COLO829 (cell line): ENCODE measurements around the gene PLBD1.
A peak's percentile ranks its signal among the peaks of the same experiment; 100 is the strongest.

Source experiments
- DNase-seq: peaks from one replicate; pipeline ENCODE4 v3.0.0; 2012; ENCODE audit warnings: low spot score

The PLBD1 gene

DNA sequence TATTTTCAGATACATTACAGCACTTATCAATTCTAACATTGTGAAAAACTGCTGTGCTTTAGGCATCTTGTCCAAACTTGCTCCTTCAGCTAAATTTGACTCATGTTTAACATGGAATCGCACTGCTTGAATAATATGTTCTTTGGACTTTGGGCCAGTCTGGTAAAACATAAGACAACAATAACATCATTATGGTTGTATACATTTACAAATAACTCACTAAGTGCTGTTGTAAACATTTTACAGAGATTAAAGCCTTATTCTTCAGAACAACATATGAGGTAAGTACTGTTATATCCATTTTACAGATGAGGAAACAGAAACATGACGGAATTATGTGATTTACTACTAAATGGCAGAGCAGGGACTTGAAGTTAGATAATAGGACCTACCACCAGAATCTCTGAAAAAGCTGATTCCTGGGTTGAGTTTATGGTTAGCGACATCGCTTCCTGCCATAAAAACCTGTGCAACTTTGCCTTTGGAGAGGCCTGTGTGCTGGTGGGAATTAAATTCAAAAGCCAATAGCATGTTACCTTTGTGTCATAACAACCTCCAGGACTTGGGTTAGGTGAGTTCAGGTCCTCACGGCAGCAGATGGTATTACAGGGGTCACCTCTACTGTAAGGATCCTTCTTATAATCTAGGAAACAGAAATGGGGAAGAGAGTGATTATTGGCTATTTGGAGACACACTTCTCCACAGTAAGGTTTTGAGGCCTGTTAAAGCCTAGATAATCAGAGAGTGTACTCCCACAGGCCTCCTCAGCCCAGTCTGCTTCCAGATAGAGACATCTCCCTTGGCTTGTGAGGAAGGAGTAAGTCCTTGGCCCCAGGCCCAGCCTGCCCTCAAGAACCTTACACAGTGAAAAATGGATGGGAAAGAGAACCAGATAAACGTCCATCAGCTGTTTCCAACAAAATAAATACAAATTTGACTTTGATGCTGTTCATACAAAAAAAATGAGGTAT is 61.8 kb downstream of the PLBD1 start:
- no peak for DNase-seq

DNA sequence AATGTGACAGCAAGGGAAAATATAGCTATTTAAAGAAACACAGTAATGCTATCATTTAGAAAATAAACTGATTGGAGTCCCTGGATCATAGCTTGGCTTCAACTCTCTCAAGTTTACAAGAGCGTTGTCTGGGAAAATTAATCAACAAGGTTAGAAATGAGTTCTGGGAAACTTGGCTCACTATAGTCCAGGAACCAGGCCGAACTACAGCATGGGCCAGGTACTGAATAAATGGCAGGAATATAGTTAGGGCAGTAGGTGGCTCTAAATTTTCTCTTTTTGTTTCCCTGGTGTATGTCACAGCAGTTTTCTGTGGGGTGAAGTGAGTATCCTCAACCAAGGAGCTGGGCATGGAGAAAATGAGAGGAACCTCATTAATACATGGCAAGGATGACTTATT is 72.4 kb downstream of the PLBD1 start:
- DNase-seq: no peak

DNA sequence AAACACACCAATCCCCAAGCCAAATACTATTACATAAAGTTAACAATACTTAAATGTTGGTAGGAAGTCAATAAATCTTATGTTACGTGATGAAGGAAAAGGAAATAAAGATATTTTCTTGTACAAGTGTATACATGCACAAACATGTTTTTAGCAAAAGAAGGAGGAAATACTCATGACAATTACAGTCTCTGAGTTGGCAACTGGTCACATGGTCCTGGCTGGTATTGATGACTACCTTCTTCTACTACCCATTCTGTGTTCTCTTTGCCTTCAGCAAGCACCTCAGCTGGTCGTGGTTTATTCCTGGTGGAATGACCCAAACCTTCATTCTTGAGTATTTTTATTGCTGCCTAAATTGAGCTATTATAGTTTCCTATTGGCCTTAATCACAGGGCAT is 84.8 kb downstream of the PLBD1 start:
- DNase-seq: no peak

DNA sequence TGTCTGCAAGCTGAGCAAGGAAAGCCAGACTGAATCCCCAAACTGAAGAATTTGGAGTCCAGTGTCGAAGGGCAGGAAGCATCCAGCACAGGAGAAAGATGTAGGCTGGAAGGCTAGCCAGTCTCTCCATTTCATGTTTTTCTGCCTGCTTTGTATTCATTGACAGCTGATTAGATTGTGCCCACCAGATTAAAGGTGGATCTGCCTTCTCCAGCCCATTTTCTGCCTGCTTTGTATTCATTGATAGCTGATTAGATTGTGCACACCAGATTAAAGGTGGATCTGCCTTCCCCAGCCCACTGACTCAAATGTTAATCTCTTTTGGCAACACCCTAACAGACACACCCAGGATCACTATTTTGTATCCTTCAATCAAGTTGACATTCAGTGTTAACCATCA is 85.3 kb downstream of the PLBD1 start:
- DNase-seq: no peak

DNA sequence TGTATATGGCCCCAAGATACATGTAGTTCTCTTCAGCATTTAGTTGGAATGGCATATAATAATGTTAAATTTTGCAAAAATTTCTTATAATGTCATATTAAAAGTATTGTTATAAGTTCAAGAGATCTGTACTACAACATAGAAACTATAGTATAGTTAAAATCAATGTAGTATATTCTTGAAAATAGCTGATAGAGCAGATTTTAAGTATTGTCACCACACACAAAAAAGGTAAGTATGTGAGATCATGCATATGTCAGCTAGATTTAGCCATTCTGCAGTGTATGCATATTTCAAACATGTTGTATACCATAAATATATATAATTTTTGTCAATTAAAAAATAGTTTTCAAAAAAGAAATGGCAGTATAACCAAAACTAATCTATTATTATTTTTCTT is 86.5 kb downstream of the PLBD1 start:
- no peak for DNase-seq

DNA sequence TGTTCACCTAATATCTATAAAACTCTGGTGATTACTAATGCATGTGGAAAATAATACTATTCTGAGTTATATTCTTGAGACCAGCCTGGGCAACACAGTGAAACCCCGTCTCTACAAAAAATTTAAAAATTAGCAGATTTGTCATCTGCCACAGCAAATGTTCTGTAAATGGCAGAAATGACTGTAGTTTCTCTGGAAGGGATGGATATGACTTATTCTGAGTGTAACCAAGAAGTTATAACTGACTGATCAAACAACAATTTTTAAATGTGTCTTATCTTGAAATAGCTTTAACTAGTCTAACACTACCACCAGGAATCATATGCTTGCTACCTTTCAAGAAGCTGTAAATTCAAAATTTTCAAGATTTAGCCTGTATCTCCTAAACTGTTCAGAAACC is 88.7 kb downstream of the PLBD1 start:
- DNase-seq: no peak

DNA sequence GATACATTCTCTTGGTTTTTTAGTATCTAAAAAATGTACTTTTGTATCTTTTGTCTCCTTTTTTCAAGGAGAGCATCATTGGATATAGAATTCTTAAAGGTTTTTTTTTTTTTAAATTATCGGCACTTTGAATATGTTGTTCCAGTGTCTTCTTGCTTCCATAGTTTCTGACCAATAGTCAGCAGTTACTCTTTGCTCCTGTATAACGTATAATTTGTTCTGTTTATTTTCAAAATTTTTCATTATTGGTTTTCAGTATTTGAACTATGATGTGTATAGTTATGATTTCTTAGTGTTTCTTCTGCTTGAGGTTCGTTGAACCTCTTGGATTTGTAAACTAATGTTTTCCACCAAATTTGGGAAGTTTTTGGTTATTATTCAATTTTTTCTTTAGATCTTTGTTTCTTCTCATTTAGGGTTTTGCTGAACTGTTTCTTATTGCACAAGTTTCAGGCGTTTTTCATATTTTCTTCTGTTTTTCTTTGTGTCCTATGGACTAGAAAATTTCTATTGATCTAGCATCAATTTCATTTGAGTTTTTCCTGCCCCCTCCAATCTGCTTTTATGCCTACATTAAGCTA is 93.9 kb downstream of the PLBD1 start:
- DNase-seq: no peak

DNA sequence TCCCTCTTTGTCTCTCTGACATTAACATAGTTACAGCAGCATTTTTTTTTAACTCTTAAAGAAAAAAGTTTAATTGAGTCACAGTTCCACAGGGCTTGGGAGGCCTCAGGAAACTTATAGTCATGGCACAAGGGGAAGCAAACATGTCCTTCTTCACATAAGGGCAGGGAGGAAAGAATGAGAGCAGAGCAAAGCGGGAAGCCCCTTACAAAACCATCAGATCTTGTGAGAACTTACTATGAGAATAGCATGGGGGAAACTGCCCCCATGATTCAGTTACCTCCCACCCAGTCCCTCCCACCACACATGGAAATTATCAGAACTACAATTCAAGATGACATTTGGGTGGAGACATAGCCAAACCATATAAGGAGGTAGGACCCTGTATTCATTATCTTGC is 96.2 kb downstream of the PLBD1 start:
- DNase-seq: no peak

DNA sequence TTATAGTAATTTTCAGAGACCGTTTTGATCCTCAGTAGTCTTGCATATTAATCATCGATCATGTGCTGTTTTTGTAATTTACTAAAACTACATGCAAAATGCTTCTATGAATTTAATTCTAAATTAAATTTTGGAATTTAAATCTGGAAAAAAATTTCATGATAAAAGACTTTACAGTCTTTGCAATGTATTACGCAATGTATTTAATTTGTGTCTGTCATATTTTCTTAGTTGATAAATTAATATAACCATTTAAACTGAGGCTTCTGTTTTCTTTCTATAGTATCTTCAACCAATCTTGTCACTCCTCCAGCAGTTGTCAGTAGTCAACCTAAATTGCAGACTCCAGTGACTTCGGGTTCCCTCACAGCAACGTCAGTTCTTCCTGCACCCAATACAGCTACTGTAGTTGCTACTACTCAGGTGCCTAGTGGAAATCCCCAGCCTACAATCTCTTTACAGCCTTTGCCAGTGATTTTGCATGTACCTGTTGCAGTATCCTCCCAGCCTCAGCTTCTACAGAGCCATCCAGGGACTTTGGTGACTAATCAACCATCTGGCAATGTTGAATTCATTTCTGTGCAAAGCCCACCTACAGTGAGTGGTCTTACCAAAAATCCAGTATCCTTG is 107.4 kb downstream of the PLBD1 start:
- no peak for DNase-seq

DNA sequence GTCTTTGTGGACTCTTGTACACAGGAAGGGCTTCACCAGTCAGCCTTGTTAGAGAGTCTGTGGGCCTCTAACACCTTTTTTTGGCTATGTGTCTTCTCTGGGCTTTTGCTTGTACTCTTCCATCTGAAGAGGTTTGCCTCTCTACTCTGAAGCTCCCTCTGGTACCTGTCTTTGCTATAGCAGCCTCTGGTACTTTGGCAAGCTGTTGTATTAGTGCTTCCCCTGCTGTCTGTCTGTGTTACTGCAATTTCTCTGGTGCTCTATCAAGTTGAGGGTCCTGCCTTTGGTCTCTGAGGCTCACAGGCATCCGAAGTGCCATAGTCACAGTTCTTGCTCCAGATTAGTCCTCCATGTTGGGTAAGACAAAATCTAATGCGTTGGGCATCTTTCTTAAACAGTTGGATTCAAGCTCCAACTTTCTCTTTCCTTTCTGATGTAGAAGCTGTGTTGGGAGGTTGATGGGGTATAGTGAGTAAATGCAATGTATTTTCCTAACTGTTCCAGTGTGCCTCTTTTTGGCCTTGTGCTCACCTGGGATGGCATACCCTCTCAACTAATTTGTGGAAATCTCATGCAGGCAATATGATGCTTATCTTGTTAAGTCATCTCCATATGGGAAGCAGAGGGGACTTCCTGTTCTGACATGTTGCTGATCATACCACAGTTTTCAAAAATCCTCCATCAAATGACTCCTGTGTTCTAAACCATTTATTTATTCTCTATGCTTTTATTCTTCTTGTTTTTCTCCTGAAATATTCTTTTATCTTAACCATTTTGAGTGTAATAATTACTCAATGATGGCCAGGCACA is 113.4 kb downstream of the PLBD1 start:
- DNase-seq: peak; percentile 21
